ENCODE results near the gene TRIM72.

- TF ChIP-seq, protein P1, sequence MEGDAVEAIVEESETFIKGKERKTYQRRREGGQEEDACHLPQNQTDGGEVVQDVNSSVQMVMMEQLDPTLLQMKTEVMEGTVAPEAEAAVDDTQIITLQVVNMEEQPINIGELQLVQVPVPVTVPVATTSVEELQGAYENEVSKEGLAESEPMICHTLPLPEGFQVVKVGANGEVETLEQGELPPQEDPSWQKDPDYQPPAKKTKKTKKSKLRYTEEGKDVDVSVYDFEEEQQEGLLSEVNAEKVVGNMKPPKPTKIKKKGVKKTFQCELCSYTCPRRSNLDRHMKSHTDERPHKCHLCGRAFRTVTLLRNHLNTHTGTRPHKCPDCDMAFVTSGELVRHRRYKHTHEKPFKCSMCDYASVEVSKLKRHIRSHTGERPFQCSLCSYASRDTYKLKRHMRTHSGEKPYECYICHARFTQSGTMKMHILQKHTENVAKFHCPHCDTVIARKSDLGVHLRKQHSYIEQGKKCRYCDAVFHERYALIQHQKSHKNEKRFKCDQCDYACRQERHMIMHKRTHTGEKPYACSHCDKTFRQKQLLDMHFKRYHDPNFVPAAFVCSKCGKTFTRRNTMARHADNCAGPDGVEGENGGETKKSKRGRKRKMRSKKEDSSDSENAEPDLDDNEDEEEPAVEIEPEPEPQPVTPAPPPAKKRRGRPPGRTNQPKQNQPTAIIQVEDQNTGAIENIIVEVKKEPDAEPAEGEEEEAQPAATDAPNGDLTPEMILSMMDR (IDR thresholded peaks at IDR 0.05; ENCODE audit: low read depth, low read length, poor library complexity, severe bottlenecking): no peak
- no peak for TF ChIP-seq EZH2phosphoT487 (IDR thresholded peaks at IDR 0.05; ENCODE audit: borderline replicate concordance, low read length)
Observed at GRCh38 chr16:31190061-31190460, 23.9 kb upstream of the TRIM72 start.
